DMS53 (cell line): ENCODE data around the gene STUM.
"Not testable (repeated sequence)": the region's sequence is repeated elsewhere in the genome, so short reads cannot be mapped to it uniquely, and the experiment has no call there.

Experiments
- DNase-seq: peaks from one replicate; lab custom pipeline; 2025; lab: John Stamatoyannopoulos, UW

Gene STUM

DNA sequence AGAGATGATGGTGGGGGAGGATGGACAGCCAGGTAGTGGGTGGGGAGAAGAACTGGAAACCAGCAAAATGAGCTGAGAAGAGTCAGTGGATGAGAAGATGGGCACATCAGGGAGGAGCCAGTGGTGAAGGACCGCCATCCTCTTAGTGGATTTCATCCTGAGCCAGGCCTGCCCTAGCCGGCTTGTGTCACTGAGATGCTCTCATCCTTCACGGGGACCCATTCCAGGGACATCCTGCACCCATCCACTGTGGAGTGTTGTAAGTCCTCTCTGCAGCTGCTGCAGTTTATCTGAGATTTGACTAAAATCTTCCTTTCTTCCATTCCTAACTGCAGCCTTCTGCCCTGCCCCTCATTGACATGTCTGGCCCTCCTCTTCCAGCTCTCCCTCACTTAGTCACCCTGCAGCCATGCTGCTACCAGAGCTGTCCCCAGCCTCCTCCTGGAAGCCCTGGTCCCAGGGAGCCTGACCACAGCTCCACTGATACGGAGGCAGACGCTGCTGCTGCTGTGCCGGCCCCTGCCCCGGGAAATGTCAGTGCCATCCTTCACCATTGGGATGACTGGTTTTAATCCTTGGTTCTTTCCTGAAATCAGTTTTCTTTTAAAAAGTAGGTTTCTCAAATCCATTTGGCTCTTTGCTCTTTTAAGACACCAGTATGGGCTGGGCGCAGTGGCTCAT is 33.2 kb downstream of the STUM start:
- DNase-seq, result no peak

DNA sequence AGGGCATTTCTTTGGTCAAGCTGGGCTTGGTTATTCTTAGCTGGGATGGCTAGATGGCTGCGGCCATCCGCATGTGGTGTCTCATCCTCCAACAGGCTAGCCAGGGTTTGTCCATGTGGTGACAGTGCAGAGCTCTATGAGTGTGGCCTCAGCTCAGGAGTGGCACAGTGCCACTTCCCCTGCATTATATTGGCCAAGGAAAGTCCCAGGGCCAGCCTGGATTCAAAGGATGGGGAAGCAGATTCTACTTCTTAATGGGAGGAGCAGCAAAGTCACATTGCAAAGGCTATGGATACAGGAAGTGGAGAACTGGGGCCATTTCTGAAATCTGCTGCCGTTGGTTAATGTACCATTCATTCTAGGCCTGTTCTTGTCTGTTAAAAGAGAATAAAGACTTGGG is 34.4 kb downstream of the STUM start:
- no peak for DNase-seq

DNA sequence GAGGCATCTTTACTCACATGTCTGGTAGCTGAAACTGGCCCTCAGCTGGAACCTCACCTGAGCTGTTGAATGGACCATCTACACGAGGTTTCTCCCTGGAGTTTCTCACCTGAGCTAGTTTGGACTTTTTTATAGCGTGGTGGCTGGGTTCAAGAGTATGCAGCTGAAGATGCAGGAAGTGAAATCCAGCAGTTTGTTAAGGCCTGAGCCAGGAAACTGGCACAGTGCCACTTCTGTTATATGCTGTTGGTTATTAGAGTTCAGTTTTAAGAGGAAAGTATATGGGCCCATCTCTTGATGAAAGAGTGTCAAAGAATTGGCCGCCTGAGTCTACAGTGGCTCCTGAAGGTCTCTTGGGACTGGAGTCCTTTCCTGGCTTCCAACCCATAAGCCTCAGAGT is 35.6 kb downstream of the STUM start:
- DNase-seq, result peak; percentile 18

DNA sequence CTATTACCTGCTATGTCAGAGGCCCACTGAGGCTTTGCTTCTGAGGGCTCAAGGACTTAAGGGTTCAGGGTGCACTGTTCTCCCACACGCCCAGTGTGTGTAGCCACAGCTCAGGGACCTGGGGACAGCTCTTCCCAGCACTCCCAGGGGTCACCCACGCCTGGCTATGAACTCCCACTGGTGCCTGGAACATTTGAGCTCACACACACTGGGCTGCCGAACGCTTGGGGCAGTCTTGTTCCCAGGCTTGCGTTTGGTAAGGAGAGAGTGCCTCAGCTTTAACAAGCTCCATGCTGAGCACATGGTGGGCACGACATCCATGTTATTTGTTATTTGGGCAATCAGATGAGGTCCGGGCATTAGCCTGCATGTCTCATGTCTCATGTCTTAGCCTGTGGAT is 37.6 kb downstream of the STUM start:
- no peak for DNase-seq

DNA sequence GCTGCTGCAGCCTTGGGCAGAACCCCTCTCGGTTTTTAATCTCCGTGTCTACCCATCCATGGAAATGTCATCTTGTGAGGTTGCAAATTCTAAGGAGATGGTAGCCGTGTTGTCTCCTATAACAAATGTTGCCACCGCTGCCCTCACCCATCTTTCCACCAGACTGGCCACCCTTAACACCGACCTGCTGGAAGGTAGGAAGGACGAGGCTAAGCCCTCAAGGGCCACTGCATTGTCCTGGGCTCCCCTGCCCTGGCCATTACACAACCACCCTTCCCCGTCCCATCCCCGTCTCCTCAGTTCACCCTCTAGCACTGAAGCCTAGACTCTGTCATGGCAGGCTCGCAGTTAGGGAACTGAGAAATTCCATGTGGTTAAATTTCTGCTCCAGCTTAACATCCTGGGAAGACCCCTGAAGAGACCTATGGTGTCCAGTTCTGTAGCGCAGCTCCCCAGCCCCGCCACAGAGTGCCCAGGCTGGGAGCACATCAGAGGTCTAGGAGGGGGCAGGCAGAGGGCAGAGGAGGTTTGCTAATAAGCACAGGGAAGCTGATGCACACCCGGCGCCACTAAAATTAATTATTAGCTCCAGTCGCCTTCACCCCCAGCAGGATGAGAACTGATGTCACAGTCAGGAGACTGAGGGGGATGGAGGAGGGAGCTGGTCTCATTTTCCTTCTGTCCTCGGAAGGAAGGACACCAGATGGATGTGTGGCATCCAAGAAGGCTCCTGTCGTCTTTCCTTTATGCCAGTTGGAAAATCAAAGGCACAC is 38.3 kb downstream of the STUM start:
- DNase-seq, result no peak

DNA sequence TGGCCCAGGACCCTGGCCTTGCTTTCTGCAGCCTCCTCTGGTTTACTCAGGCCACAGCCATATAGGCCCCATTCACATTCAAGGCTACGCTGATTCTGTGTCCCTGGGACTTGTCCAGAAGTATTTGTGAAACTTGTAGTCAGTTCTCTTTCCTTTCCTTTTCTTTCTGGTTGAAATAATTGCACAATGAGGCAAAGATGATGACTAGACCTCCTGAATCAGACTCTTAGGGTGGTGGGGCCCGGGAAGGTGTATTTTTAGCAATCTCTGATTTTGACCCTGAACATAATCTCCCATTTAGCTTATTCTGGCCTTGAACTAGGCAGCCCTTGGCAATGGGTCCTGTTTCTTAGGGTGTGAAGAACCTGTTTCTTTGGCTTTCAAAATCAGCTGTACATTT is 39.9 kb downstream of the STUM start:
- DNase-seq, result no peak

DNA sequence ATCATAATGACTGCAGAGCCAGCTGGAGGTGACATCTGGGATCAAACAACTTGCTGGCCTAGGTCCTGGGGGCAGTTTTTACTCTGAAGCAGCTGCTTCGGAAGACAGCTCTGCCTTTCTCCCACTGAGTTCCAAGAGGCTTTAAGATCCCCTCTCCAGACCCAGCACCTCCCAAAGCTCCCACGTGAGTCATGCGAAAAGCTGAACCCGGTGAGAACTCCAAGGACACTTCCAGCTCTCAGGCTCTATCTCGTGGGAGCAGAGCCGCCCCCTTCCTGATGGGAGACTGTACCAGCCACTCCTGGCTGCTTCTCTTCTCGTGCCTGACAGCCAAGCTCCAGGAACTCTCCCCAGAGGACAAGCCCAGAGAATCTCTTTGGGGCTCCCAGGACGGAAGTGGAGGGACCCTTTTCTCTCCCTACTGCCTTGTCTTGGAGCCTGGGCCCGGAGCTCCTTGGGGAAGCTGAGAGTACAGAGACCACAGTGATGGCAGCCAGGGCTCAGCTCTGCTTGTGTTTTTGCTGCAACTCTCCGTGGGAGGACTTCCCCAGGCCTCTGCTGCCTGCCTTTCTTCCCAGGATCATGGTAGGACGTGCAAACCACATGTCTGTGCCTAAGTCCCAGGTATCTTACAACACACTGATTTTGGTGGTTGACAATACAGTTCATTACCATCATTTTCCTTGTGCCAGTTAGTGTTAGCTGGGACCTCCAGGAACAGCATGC is 40.6 kb downstream of the STUM start:
- no peak for DNase-seq

DNA sequence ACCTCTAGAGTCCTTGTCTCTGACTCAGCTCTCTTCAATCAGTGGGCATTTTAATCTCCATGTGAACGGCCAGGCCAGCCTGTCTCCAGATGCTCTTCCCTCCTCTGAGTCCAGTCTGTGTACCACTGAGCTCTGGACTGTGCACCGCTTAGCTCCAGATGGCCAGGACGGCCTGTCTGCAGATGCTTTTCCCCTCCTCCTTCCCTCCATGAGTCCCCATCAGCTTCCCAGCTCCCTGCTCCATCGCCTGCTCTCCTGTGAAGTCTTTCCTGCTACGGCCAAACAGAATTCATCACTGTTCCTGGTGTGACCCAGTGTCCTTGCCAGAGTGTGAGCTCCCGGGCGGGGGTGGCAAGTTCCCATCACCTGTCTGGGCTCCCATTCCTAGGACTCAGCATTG is 42.0 kb downstream of the STUM start:
- no peak for DNase-seq

DNA sequence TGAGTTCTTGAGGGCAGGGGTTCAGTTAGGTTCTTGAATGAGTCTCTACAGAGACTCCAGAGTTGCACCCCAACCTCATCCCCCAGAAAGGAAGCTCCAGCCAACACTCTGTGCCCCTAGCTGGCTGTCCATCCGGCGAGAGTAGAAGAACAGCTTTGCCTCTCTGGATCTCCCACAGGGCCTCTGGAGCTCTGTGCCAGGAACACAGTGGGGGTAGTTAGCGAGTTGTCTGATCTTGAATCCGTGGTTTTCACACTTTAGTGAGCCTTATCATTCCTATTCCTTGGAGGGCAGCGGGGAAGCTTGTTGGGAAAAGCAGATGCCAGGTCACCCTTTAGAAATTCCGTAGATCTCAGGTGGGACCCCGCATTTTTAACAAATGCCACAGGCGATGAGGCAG is 45.0 kb downstream of the STUM start:
- DNase-seq, result no peak

DNA sequence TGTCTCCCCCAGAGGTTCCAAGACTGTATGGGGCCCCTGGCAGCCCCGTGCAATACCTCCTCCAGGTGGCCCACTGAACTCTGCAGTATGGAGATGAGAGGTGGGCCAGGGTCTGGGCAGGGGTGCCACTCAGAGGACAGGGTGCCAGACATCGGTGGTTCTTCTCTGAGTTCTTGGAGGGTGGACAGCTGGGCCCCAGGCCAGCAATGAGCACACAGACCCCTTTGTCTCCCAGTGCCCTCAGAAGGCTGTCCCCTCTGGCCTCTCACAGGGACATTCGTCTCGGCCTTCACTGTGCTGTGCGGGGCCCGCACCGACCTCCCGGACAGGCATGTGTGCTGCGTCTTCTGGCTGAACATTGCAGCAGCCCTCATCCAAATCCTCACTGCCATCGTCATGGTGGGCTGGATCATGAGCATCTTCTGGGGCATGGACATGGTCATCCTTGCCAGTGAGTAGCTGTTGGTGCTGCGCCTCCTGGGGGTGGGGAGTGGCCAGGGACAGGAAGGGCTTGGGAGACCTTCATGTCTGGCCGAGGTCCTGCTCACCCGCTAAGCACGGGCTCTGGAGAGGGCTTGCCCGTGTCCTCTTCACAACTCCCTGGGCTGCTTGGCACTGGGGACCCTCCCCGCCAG is 48.1 kb downstream of the STUM start:
- no peak for DNase-seq

DNA sequence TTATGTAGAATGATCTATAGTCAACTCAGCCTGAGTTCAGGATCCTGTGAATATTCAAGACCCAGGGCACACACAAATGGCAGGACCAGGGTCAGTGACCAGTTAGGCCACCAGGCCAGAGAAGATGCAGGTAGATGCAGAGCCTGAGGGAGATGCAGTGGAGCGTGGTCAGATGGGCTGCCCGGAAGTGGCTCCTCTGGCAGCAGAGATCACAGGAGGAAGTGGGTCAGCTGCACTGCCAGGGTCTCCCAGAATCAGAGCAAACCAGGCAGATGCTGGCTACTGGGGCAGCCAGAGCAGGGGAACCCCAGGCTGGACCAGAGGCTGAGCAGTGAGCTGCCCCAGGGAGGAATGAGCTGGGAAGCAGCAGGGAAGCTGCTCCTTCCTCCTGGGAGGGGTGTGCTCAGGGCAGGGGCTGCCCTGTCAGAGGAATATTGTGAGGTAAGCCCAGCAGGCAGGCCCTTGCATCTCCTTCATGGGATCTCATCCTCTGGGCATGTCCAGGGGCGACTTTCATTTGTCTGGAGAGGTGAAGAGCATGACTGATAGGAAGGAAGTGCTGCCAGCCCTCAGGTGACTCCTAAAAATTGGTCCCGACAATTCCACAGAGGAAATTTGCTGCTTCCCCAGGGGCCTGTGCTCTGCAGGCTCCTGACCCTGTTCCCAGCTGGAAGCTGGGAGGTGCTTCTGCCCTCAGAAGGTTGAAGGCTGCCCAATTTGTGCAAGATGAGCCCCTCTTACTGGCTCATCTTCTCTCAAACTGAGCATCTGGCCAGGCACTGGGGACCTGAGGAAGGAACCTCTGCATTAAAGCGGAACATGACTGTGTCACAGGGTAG is 49.3 kb downstream of the STUM start:
- no peak for DNase-seq

DNA sequence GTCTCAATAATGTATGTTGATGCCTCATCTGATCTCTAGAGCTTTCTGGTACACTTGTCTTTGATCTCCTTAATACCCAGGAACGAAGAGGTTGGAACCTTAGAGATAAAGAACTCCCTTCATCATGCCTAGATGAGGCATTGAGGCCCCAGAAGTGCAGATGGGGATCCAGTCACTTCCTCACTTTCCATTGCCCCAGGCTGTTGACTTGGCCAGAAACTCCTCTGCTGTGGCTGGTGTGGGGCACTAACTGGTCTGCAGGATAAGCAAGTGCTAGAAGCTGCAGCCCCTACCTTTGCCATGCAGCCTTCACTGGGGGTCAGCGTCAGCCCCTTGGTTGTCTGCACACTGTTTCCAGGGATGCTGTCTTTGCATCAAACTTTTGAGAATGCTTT is 49.9 kb downstream of the STUM start:
- DNase-seq, result no peak

DNA sequence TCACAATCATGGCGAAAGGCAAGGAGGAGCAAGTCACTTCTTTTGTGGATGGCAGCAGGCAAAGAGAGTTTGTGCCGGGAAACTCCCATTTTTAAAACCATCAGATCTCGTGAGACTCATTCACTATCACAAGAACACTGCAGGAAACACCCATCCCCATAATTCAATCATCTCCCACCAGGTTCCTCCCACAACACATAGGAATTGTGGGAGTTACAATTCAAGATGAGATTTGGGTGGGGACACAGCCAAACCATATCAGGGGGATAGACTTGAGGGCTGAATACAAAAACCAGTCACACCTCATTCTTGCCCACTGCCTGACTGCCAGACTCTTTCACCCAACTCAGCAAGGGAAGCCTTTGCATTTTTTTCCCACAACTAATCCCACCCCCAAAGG is 50.4 kb downstream of the STUM start:
- DNase-seq, result not testable (repeated sequence)

DNA sequence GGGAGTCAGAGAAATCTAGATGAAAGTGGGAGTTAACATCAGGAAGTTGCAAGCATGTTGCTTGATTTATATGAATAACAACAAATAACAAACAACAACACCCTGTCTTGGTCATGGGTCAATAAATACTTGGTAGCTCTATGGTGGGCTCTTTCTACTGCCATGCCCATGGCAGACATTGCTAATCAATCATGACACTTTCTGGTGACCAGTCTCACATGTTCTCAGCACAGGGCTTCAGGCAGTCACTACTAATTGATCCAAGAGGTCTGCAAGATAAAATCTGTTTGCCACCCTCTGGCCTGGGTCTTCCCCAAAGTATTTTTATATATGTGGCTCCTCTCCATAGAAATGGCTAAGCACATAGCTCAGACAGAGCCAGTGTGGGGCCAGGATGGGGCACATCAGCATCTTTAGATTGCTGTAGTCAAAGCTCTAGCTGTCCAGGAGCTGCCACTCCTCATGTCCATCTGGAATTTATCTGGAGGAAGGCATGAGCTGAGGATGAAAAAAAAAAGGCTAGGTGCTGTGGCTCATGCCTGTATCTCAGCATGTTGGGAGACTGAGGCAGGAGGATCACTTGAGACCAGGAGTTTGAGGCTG is 51.2 kb downstream of the STUM start:
- no peak for DNase-seq

DNA sequence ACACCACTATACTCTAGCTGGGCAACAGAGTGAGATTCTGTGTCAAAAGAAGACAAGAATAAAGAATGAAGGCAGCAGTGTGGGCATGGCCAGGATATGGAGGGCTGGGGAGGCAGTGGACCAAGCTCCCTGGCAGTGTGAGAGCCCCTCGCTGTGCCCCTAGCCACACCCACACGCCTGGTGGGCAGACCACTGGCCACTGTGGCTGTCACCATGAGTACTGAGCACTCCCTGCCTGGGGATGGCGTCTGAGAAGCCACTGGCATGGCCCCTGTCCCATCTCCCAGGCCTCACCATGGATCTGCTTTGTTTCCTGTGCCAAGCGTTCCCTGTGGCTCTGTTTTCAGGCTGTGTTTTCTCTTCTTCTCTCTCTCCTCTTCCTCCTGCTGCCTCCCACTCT is 51.7 kb downstream of the STUM start:
- no peak for DNase-seq

DNA sequence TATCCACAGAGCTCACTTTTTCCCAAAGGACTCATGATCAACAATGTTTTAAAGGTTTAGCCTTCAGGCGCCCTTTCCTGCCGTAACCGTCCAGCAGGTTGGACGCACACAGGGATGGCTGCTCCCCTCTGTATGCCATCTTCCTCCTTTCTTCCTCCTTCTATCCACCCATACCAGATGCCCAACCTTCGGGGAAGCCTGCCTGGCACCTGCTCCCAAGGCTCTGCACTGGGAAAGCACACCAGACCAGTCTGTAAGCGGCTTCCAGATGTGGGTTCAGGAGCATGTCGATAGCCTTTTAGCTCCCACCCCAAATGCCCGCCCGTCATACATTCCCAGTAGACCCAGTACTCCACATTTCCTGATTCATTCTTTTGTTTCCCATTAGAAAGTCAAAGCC is 52.9 kb downstream of the STUM start:
- DNase-seq, result no peak

DNA sequence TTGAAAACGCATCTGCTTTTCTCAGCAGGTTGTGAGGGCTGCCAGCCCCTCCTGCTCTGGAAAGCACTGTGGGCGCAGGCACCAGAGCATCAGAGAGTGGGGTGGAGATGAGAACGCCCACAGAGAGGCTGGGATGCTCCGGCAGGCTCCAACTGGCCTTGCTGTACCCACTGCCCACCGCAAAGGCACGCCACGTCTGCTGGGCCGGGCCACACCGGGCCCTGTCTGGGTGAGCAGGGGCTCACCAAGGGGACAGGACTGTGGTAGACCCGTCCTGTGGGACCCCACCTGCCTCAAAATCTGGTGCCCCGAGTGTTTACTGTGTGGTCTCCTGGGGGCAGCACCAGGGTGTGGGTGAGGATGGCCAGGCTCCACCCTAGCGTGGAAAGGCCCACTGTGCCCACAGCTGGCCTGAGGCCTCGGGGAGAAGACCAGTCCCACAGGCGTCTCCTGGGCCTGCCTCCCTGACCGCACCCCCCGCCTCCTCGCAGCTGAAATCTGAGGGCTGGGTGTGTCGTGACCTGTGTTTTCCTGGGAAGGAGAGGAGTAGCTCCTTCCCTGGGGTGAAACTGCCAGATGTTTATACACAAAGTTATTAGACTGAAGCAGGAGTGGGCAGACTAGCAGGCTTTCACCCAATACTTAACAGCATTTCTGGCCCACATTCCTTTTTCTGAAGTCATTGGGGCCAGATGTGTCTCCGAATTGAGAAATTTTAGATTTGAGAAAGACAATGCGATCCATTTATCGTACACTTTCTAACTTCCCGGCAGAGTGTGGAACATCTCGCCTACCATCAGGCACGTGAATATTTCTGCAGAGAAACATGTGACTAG is 53.8 kb downstream of the STUM start:
- DNase-seq, result no peak

DNA sequence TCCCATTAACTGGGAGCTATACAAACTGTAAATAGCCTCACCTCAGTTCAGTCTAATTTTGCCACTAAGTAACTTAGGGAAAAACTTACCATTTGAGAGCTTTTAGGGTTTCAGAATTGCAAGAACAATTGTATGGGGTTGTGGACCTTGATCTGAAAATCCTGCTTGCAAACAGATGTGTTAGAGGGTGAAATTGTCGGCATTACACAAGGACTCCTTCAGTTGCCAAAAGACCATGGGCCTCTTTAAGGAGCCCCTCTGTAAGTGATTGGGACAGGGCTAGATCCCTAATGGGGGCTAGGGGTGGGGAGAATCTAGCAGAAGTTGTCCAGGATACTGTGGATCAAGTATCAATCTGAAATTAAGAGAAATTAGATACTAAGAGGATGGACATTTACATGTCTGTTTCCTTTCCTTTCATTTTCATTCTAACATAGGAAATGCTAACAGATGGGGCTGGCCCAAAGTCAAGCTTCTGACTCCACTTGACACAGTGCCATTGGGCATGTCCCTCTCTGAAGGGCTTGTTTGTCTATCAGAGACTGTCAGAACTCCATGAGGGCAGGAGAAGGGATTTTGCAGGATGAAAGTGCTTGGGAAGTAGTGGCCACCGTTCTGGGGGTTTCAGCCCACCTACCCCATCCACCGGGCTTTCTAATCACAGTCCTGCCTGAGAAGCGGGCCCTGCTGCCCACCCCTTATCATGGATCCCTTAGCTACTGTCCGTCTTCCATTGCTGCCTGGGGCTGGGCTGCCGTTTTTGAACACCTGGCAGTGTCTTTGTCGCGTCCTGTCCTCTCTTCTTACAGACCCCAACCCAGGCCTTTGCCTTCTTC is 54.7 kb downstream of the STUM start:
- peak; percentile 19 for DNase-seq

DNA sequence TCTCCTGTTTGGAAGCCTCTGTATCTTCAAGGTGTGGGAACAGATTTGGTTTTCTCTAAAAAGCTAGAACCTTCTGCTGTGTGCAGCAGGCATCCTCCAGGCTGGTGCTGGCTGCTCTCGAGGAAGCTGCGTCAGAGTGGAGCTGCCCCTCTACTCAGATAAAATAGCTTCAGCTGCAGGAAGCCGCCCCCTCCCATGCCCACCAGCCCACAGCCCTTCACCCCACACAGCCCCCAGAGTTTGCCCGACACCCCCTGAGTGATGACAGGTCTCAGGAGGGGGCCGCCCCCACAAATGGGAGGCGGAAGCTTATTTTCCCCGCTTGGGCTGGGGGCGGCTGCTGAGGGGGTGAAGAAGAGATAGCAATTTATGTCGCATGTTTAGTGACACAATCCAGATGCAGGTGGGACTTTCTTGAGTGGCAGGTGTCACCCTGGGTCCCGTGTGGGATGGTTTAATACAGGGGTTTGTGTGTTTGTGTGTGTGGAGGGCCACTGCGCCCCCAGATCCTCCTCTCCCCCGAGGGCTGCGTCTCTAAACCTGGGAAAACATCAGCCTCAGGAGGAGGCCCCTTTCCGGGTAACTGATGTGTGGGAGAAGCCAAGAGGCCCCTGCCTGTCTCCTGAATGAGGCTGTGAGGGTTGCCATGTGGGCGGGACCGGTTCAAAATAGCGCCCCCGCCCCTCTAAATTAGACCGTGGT is 55.4 kb downstream of the STUM start:
- no peak for DNase-seq
